Neural progenitor cell (in vitro differentiated cells): ENCODE results near the gene PRKCB. TPM values are rescaled to one million over a fixed set of nuclear protein-coding genes. Genes with fewer than 3 reads are reported as not detected.

Experiments
- DNase-seq: peaks from one replicate; pipeline ENCODE4 v3.0.0-alpha.2; 2016; ENCODE audit warnings: low spot score
- H2AFZ ChIP-seq: fragments of 200-600 bp; sonication (generic); replicated peaks from 2 replicates; pipeline ENCODE4 v1.6.1; 2016; ENCODE audit warnings: antibody characterized with exemption
- H3F3A ChIP-seq: fragments of 200-600 bp; sonication (generic); 2 replicates; pipeline ENCODE4 v1.6.1; 2016; ENCODE audit warnings: antibody characterized with exemption, low read depth
- H3K27ac ChIP-seq: fragments of 200-600 bp; sonication (generic); 2 replicates; pipeline ENCODE4 v1.5.1; 2016; ENCODE audit warnings: mild to moderate bottlenecking
- H3K27me3 ChIP-seq: fragments of 200-600 bp; sonication (generic); 2 replicates; pipeline ENCODE4 v1.6.1; 2016; ENCODE audit warnings: mild to moderate bottlenecking, moderate library complexity
- H3K36me3 ChIP-seq: fragments of 200-600 bp; sonication (generic); 2 replicates; pipeline ENCODE4 v1.5.1; 2016
- H3K4me1 ChIP-seq: fragments of 200-600 bp; sonication (generic); 2 replicates; pipeline ENCODE4 v1.6.1; 2016; ENCODE audit warnings: mixed run types
- H3K4me2 ChIP-seq: fragments of 200-600 bp; sonication (generic); 2 replicates; pipeline ENCODE4 v1.6.1; 2016
- H3K4me3 ChIP-seq: fragments of 200-600 bp; sonication (generic); 2 replicates; pipeline ENCODE4 v1.5.1; 2016
- H3K79me2 ChIP-seq: fragments of 200-600 bp; sonication (generic); 2 replicates; pipeline ENCODE4 v1.6.1; 2016; ENCODE audit warnings: low read depth
- H3K9ac ChIP-seq: fragments of 200-600 bp; sonication (generic); 2 replicates; pipeline ENCODE4 v1.6.1; 2016
- H3K9me3 ChIP-seq: fragments of 200-600 bp; sonication (generic); 2 replicates; pipeline ENCODE4 v1.5.1; 2016; ENCODE audit warnings: low read depth
- H4K20me1 ChIP-seq: fragments of 200-600 bp; sonication (generic); 2 replicates; pipeline ENCODE4 v1.6.1; 2016; ENCODE audit warnings: low read depth
- H3K27ac Mint-ChIP-seq: 3 replicates; pipeline ENCODE4 v1.8.0; 2021; ENCODE audit warnings: mixed read lengths
- H3K27me3 Mint-ChIP-seq: 2 replicates; pipeline ENCODE4 v1.8.0; 2022; ENCODE audit warnings: low read depth, mild to moderate bottlenecking, inconsistent platforms, moderate library complexity, mixed read lengths; ENCODE audit not compliant: insufficient read depth
- H3K36me3 Mint-ChIP-seq: 3 replicates; pipeline ENCODE4 v1.8.0; 2021; ENCODE audit warnings: mixed read lengths
- H3K4me1 Mint-ChIP-seq: 3 replicates; pipeline ENCODE4 v1.8.0; 2021; ENCODE audit warnings: mixed read lengths
- H3K4me3 Mint-ChIP-seq: 3 replicates; pipeline ENCODE4 v1.8.0; 2021; ENCODE audit warnings: mild to moderate bottlenecking, moderate library complexity, mixed read lengths
- H3K9me3 Mint-ChIP-seq: 3 replicates; pipeline ENCODE4 v1.8.0; 2020; ENCODE audit warnings: mixed read lengths
- EZH2 ChIP-seq: fragments of 200-600 bp; sonication (generic); IDR thresholded peaks from 2 replicates; pipeline ENCODE4 v1.6.1; 2017; ENCODE audit warnings: antibody characterized with exemption, mild to moderate bottlenecking, moderate library complexity
- EZH2phosphoT487 ChIP-seq: fragments of 200-600 bp; sonication (generic); IDR thresholded peaks from 2 replicates; pipeline ENCODE4 v1.6.1; 2017; ENCODE audit warnings: antibody characterized with exemption
- total RNA-seq: library from RNA; depleted of rRNA; stranded (reverse); fragments of >200 nt; gene quantifications from 2 replicates; pipeline ENCODE4 v1.2.3, GENCODE V29; 2015; ENCODE audit warnings: low replicate concordance
- TF ChIP-seq, protein P1 (sequence below): fragments of 200-600 bp; sonication (generic); IDR thresholded peaks from 2 replicates; pipeline ENCODE4 v1.5.1; 2017; ENCODE audit warnings: antibody characterized with exemption, mild to moderate bottlenecking

PRKCB gene
- total RNA-seq, result 5.0 and 9.5 TPM in 2 replicates

DNA sequence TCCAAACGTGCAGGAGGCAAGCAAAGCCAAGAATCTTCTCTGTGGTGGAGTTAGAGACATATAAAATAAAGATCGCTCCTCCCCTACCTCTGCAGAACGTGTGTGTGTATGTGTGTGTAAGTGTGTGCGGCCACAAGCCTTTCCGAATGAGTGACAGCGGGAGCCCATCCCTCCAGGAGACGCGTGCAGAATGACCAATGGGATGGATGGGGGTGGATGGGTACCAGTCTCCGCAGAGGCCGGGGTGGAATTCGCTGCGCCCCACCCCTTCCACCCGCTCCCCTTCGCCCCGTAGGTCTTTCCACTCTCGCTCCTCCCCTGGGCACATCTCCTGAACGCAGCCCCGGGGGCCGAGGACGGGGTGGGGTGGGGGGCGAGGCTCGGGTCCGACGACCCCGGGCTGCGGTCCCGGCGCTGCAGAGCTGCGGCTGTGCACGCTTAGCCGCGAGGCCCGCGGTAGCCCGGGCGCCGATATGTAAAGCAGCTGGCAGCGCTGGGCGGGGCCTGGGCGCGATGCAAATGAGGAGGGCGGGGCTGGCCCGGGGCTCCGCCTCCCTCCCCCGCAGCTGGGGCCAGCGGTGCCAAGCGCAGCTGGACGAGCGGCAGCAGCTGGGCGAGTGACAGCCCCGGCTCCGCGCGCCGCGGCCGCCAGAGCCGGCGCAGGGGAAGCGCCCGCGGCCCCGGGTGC, at the start of gene PRKCB:
Gene PRKCB (plus strand): TSS at position 594 of the 688 bp plus-strand sequence.
- Mint-ChIP-seq H3K36me3 (no peaks in the 10 kb centered on the region), H3K27ac (no peak within 1 kb of the TSS), H3K27me3 (peaks cover 43% of the 10 kb centered on the region), H3K4me3 (peak within 1 kb of the TSS; percentile 89), H3K4me1 (peaks cover 15% of the 10 kb centered on the region), H3K9me3 (peaks cover 5% of the 10 kb centered on the region)
- H3K27me3 ChIP-seq, result peaks cover 68% of the 10 kb centered on the region
- H3K79me2 ChIP-seq, result no peaks in the 10 kb centered on the region
- peak; percentile 98 for DNase-seq
- no peaks in the 10 kb centered on the region for H3K9me3 ChIP-seq
- peaks cover 19% of the 10 kb centered on the region for H3K4me1 ChIP-seq
- peak within 1 kb of the TSS; percentile 69 for H3K4me3 ChIP-seq
- H2AFZ ChIP-seq, result peak within 1 kb of the TSS; percentile 85
- no peaks in the 10 kb centered on the region for H3K36me3 ChIP-seq
- peak within 1 kb of the TSS; percentile 96 for H3K4me2 ChIP-seq
- no peak within 1 kb of the TSS for H3K27ac ChIP-seq
- H3K9ac ChIP-seq, result no peak within 1 kb of the TSS
- no peaks in the 10 kb centered on the region for H3F3A ChIP-seq
- peaks cover 14% of the 10 kb centered on the region for H4K20me1 ChIP-seq
- TF ChIP-seq EZH2phosphoT487 (no peak), EZH2 (no peak)
- TF ChIP-seq, protein P1, sequence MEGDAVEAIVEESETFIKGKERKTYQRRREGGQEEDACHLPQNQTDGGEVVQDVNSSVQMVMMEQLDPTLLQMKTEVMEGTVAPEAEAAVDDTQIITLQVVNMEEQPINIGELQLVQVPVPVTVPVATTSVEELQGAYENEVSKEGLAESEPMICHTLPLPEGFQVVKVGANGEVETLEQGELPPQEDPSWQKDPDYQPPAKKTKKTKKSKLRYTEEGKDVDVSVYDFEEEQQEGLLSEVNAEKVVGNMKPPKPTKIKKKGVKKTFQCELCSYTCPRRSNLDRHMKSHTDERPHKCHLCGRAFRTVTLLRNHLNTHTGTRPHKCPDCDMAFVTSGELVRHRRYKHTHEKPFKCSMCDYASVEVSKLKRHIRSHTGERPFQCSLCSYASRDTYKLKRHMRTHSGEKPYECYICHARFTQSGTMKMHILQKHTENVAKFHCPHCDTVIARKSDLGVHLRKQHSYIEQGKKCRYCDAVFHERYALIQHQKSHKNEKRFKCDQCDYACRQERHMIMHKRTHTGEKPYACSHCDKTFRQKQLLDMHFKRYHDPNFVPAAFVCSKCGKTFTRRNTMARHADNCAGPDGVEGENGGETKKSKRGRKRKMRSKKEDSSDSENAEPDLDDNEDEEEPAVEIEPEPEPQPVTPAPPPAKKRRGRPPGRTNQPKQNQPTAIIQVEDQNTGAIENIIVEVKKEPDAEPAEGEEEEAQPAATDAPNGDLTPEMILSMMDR, result no peak

DNA sequence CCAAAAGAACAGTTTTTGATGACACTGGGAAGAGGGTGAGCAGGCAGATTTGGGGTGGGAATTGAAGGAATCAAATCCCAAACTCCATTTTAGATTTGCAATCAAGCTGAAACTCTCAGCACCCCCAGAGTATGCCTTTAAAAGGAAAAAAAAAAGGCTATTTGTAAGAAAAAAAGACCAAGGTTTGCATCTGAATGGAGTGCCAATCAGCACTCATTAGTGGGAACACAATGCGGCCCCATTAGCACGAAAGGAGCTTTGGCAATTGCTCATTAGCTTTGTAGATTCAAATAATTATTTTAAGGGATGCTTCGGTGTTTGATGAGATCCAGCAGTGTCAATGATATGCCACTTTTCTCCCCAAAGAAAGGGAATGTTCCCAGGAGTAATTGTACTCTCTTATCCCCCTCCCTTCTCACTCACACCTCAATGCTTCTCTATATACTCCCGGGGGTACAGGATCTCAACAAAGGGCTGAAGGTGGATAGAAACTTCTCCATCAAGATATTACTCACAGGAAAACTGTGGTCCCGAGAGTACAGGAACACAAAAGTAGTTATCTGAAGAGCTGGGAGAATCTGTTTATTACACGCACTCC, 48.7 kb upstream of the PRKCB start:
- no peak overlapping the region for H2AFZ ChIP-seq
- peaks cover 22% of the 10 kb centered on the region for H3F3A ChIP-seq
- H3K4me3 ChIP-seq, result peak overlapping the region; percentile 15
- H3K4me1 ChIP-seq, result peaks cover 16% of the 10 kb centered on the region
- H3K4me2 ChIP-seq, result peak overlapping the region; percentile 70
- no peaks in the 10 kb centered on the region for H3K9me3 ChIP-seq
- Mint-ChIP-seq H3K27me3 (peaks cover 4% of the 10 kb centered on the region), H3K4me1 (no peaks in the 10 kb centered on the region), H3K4me3 (no peak overlapping the region), H3K27ac (no peak overlapping the region), H3K36me3 (no peaks in the 10 kb centered on the region), H3K9me3 (no peaks in the 10 kb centered on the region)
- H4K20me1 ChIP-seq, result no peaks in the 10 kb centered on the region
- no peaks in the 10 kb centered on the region for H3K79me2 ChIP-seq
- peak; percentile 57 for DNase-seq
- TF ChIP-seq, protein P1, result no peak
- TF ChIP-seq EZH2, result no peak
- TF ChIP-seq EZH2phosphoT487, result peak; percentile 79
- no peak overlapping the region for H3K27ac ChIP-seq
- no peaks in the 10 kb centered on the region for H3K36me3 ChIP-seq
- H3K9ac ChIP-seq, result no peak overlapping the region
- no peaks in the 10 kb centered on the region for H3K27me3 ChIP-seq

DNA sequence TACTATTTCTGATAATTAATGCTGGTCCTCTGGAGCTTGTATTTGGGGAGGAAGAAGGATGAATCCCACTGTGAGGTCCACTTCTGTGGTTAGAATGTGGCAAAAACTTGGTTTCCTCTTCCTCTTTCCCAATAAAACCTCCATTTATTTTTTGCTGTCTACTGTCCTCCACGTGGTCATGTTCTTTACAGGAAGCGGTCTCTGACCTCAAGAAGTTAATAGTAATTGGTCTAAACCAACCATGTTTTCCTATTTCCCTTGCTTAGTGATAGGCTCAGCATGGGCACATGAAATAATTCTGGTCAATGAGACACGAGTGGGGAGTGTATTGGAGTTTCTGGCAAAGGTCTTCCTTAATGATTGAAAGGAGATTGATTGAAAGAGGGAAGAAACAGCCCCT, 47.1 kb upstream of the PRKCB start:
- peaks cover 3% of the 10 kb centered on the region for H3K27me3 Mint-ChIP-seq
- H3K27ac Mint-ChIP-seq, result no peak overlapping the region
- no peaks in the 10 kb centered on the region for H3K9me3 ChIP-seq
- no peak overlapping the region for H3K9ac ChIP-seq
- H3K36me3 ChIP-seq, result no peaks in the 10 kb centered on the region
- no peaks in the 10 kb centered on the region for H3K79me2 ChIP-seq
- H3K4me2 ChIP-seq, result no peak overlapping the region
- H3K4me1 Mint-ChIP-seq, result no peaks in the 10 kb centered on the region
- no peak for DNase-seq
- H3K27ac ChIP-seq, result no peak overlapping the region
- no peaks in the 10 kb centered on the region for H4K20me1 ChIP-seq
- no peak overlapping the region for H3K4me3 Mint-ChIP-seq
- peaks cover 22% of the 10 kb centered on the region for H3F3A ChIP-seq
- no peaks in the 10 kb centered on the region for H3K9me3 Mint-ChIP-seq
- TF ChIP-seq EZH2phosphoT487 (no peak), EZH2 (no peak)
- TF ChIP-seq, protein P1, result no peak
- H3K27me3 ChIP-seq, result no peaks in the 10 kb centered on the region
- H3K36me3 Mint-ChIP-seq, result no peaks in the 10 kb centered on the region
- H3K4me3 ChIP-seq, result no peak overlapping the region
- peaks cover 16% of the 10 kb centered on the region for H3K4me1 ChIP-seq
- H2AFZ ChIP-seq, result no peak overlapping the region
